Kidney (tissue), 11 donors: ENCODE results near the gene KIR2DL1. TPM values are rescaled to one million over a fixed set of nuclear protein-coding genes. Genes with fewer than 3 reads are reported as not detected.
"Not testable (repeated sequence)": the region's sequence is repeated elsewhere in the genome, so short reads cannot be mapped to it uniquely, and the experiment has no call there.

ENCODE experiments used
- DNase-seq, 5 donors: peaks; one replicate each; pipeline ENCODE4 v3.0.0-alpha.2; 2013 to 2020
- FAIRE-seq: peaks from 2 replicates; lab custom pipeline; 2012; peaks lifted over from hg19 to GRCh38; lab: Jason Lieb, UNC
- H3K27ac ChIP-seq, 2 donors: one replicate each; pipeline ENCODE4 v1.7.0; 2013; ENCODE audit warnings: low read depth in 2 of 2, low read length in 2 of 2, inconsistent platforms in 1 of 2
- H3K27me3 ChIP-seq: one replicate; pipeline ENCODE4 v1.7.1; 2013; ENCODE audit warnings: low read length, inconsistent platforms; ENCODE audit not compliant: control insufficient read depth, insufficient read depth
- H3K36me3 ChIP-seq, 3 donors: one replicate each; pipeline versions ENCODE4 v1.7.0 to v1.7.1; 2013; ENCODE audit warnings: low read length in 3 of 3, control low read depth in 1 of 3, inconsistent platforms in 1 of 3; ENCODE audit not compliant: insufficient read depth in 3 of 3, control insufficient read depth in 2 of 3
- H3K4me1 ChIP-seq, 3 donors: one replicate each; pipeline versions ENCODE4 v1.7.0 to v1.7.1; 2013; ENCODE audit warnings: low read length in 3 of 3, inconsistent platforms in 1 of 3, low read depth in 1 of 3; ENCODE audit not compliant: control insufficient read depth in 2 of 3, insufficient read depth in 2 of 3
- H3K4me3 ChIP-seq, 3 donors: one replicate each; pipeline versions ENCODE4 v1.7.0 to v1.8.1; 2013; ENCODE audit warnings: low read length in 3 of 3, control low read depth in 1 of 3, inconsistent platforms in 1 of 3
- H3K9ac ChIP-seq, 3 donors: one replicate each; pipeline versions ENCODE4 v1.7.0 to v1.7.1; 2013; ENCODE audit warnings: low read length in 3 of 3, control low read depth in 1 of 3, inconsistent platforms in 1 of 3
- H3K9me3 ChIP-seq, 3 donors: one replicate each; pipeline versions ENCODE4 v1.7.0 to v1.7.1; 2013; ENCODE audit warnings: low read length in 3 of 3, control low read depth in 1 of 3, inconsistent platforms in 1 of 3; ENCODE audit not compliant: control insufficient read depth in 2 of 3, insufficient read depth in 1 of 3
- intact Hi-C: fragments of 100-400 bp; cut with DNase I; formaldehyde crosslinking; loops from one replicate; pipeline ENCODE4 v1.11.1; 2022
- polyA plus RNA-seq: library from polyadenylated mRNA; stranded (reverse); fragments of 350-450 nt; fragmentation: Illumina TruSeq; extraction: RNeasy Lipid Tissue Mini Kit (QIAGEN cat#74804); gene quantifications from one replicate; pipeline ENCODE4 v1.2.3, GENCODE V29; 2014; ENCODE audit warnings: low read depth, low replicate concordance; ENCODE audit not compliant: insufficient read depth
- total RNA-seq: library from RNA; stranded (reverse); fragmentation: NEBNext Ultra II Directional; extraction: Animal tissue kit (Norgen Biotek cat#: 25700); gene quantifications from one replicate; pipeline ENCODE4 v1.2.1, GENCODE V29; 2021
- donor health status: control.
- donor health status: control.
- donor health status: DM: yes; HTN: yes; CAD: no.
- donor health status: Normal renal cell carcinoma (clear cell type).

KIR2DL1 gene
- total and polyA plus RNA-seq, 2 donors from 2014 or later = 0.25 TPM; not detected in 1

DNA sequence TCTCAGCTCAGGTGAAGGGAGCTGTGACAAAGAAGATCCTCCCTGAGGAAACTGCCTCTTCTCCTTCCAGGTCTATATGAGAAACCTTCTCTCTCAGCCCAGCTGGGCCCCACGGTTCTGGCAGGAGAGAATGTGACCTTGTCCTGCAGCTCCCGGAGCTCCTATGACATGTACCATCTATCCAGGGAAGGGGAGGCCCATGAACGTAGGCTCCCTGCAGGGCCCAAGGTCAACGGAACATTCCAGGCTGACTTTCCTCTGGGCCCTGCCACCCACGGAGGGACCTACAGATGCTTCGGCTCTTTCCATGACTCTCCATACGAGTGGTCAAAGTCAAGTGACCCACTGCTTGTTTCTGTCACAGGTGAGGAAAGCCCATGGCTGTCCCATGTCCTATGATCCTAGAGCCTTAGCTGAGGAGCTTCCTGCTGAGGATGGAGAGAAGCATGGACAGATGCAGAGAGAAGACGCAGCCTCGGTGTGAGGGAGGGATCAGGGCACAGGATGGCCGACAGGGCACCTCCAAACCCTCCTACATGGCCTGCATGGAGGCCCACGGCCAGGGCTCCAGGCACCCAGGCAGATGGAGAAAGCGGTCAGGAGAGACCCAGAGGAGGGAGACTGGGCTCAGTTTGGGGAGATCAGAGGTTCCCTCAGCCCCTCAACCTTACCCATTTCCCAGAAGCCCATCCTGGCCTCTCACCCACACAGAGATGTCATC, 5.7 kb downstream of the KIR2DL1 start:
- FAIRE-seq, H3K4me3 ChIP-seq, H3K36me3 ChIP-seq, H3K9me3 ChIP-seq, H3K9ac ChIP-seq, intact Hi-C loops, H3K27ac ChIP-seq, DNase-seq, H3K27me3 ChIP-seq, H3K4me1 ChIP-seq: not testable (repeated sequence)

DNA sequence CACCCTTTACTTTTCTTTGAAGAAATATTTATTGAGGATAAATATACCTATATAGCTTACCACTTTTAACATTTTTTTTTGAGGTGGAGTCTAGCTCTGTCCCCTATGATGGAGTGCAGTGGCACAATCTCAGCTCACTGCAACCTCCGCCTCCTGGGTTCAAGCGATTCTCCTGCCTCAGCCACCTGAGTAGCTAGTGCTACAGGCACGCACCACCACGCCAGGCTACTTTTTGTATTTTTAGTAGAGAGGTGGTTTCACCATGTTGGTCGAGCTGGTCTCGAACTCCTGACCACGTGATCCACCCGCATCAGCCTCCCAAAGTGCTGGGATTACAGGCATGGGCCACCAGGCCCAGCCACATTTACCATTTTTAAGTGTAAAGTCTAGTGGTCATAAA, 6.2 kb downstream of the KIR2DL1 start:
- H3K4me1 ChIP-seq, intact Hi-C loops, H3K36me3 ChIP-seq, H3K9me3 ChIP-seq, FAIRE-seq, H3K27me3 ChIP-seq, H3K4me3 ChIP-seq, H3K9ac ChIP-seq, H3K27ac ChIP-seq, DNase-seq: not testable (repeated sequence)

DNA sequence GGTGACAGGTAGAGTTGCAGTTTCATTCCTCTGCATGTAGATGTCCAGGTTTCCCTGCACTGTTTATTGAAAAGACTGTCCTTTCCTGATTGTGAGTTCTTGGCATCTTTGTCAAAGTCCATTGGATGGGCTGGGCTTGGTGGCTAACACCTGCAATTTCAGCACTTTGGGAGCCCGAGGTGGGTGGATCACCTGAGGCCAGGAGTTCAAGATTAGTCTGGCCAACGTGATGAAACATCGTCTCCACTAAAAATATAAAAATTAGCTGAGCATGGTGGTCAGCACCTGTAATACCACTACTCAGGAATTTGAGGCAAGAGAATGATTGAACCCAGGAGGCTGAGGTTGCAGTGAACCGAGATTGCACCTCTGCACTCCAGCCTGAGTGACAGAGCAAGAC, 8.3 kb downstream of the KIR2DL1 start:
- intact Hi-C loops, H3K4me3 ChIP-seq, H3K9me3 ChIP-seq, H3K36me3 ChIP-seq, H3K9ac ChIP-seq, DNase-seq, H3K4me1 ChIP-seq, FAIRE-seq, H3K27ac ChIP-seq, H3K27me3 ChIP-seq: not testable (repeated sequence)

DNA sequence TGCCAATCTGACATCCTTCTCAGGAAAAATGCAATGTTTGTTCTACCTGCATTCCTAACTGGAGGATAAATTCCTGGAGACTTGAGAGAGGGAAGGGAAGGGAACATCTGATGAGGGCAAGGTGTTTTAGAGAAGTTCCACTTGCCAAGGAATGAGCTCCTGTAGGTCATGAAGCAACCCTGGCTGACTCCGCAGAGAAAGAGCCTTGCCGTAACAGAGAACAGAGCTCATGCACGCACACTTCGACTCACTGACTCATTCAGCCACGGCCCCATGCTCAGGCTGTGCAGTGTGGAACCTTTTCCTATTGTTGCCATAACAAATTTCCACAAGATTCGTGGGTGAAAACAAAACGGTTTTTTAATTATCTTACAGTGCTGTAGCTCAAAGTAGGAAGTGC, 9.3 kb downstream of the KIR2DL1 start:
- H3K27ac ChIP-seq, H3K4me3 ChIP-seq, intact Hi-C loops, H3K4me1 ChIP-seq, H3K36me3 ChIP-seq, DNase-seq, FAIRE-seq, H3K27me3 ChIP-seq, H3K9ac ChIP-seq, H3K9me3 ChIP-seq: not testable (repeated sequence)

DNA sequence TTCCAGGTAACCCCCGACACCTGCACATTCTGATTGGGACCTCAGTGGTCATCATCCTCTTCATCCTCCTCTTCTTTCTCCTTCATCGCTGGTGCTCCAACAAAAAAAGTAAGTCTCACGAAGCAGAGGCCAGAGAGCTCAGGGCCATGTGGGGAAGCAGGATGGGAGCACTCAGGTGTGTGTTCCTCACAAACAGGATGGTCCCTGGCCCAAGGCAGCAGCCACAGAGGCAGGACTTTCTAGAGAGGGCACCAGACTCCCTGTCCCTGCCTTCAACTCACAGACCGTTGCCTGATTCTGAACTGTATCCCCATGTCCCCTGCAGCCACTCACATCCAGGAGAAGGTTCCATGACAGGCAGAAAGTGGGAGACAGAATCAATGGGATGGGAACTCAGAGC, 13.3 kb downstream of the KIR2DL1 start:
- H3K27me3 ChIP-seq, intact Hi-C loops, H3K36me3 ChIP-seq, H3K9me3 ChIP-seq, FAIRE-seq, H3K27ac ChIP-seq, H3K4me3 ChIP-seq, H3K9ac ChIP-seq, H3K4me1 ChIP-seq, DNase-seq: not testable (repeated sequence)

DNA sequence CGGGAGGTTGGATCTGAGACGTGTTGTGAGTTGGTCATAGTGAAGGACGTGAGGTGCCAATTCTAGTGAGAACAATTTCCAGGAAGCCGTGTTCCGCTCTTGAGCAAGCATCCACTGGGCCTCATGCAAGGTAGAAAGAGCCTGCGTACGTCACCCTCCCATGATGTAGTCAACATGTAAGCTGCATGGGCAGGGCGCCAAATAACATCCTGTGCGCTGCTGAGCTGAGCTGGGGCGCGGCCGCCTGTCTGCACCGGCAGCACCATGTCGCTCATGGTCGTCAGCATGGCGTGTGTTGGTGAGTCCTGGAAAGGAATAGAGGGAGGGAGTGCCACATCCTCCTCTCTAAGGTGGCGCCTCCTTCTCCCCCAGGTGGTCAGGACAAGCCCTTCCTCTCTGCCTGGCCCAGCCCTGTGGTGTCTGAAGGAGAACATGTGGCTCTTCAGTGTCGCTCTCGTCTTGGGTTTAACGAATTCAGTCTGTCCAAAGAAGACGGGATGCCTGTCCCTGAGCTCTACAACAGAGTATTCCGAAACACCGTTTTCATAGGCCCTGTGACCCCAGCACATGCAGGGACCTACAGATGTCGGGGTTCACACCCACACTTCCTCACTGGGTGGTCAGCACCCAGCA, 16.6 kb downstream of the KIR2DL1 start:
- H3K27me3 ChIP-seq, H3K9me3 ChIP-seq, H3K36me3 ChIP-seq, H3K9ac ChIP-seq, DNase-seq, H3K4me1 ChIP-seq, H3K27ac ChIP-seq, intact Hi-C loops, H3K4me3 ChIP-seq, FAIRE-seq: not testable (repeated sequence)

DNA sequence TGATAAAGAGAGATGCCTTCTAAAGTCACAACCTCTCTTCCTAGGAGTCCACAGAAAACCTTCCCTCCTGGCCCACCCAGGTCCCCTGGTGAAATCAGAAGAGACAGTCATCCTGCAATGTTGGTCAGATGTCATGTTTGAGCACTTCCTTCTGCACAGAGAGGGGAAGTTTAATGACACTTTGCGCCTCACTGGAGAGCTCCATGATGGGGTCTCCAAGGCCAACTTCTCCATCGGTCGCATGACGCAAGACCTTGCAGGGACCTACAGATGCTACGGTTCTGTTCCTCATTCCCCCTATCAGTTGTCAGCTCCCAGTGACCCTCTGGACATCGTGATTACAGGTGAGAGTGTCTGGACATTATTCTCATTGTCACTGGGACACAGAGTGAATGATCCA, 18.6 kb downstream of the KIR2DL1 start:
- H3K9ac ChIP-seq, H3K4me3 ChIP-seq, H3K36me3 ChIP-seq, DNase-seq, H3K27me3 ChIP-seq, H3K9me3 ChIP-seq, intact Hi-C loops, FAIRE-seq, H3K27ac ChIP-seq, H3K4me1 ChIP-seq: not testable (repeated sequence)
